ENCODE results near the gene UST.
"Not testable (repeated sequence)": the region's sequence is repeated elsewhere in the genome, so short reads cannot be mapped to it uniquely, and the experiment has no call there.

The UST gene

GRCh38 chr6:148836751-148837150, 89.9 kb downstream of the UST start:
- DNase-seq (ENCODE audit: low spot score), result no peak

- no peak for DNase-seq (ENCODE audit: low spot score)
These were observed 91.1 kb downstream of the UST start for GRCh38 chr6:148837941-148838340.

- no peak for DNase-seq (ENCODE audit: low spot score)
These were observed 92.2 kb downstream of the UST start for GRCh38 chr6:148839044-148839443.

- no peak for DNase-seq (ENCODE audit: low spot score)
These were observed 93.4 kb downstream of the UST start for GRCh38 chr6:148840256-148840655.

- DNase-seq (ENCODE audit: low spot score), result no peak
These were observed 95.6 kb downstream of the UST start for GRCh38 chr6:148842296-148843019.

GRCh38 chr6:148845464-148845863, 98.6 kb downstream of the UST start:
- DNase-seq (ENCODE audit: low spot score), result no peak

GRCh38 chr6:148846778-148847761, 100.2 kb downstream of the UST start:
- no peak for DNase-seq (ENCODE audit: low spot score)

GRCh38 chr6:148848915-148849314, 102.1 kb downstream of the UST start:
- no peak for DNase-seq (ENCODE audit: low spot score)

GRCh38 chr6:148849449-148849848, 102.6 kb downstream of the UST start:
- DNase-seq (ENCODE audit: low spot score), result not testable (repeated sequence)

GRCh38 chr6:148850964-148851363, 104.1 kb downstream of the UST start:
- DNase-seq (ENCODE audit: low spot score), result no peak

GRCh38 chr6:148851683-148852556, 105.1 kb downstream of the UST start:
- peak; percentile 64 for DNase-seq (ENCODE audit: low spot score)

- no peak for DNase-seq (ENCODE audit: low spot score)
These were observed 105.9 kb downstream of the UST start for GRCh38 chr6:148852688-148853087.

GRCh38 chr6:148853113-148853512, 106.3 kb downstream of the UST start:
- not testable (repeated sequence) for DNase-seq (ENCODE audit: low spot score)

- peak; percentile 78 for DNase-seq (ENCODE audit: low spot score)
These were observed 107.3 kb downstream of the UST start for GRCh38 chr6:148854096-148854495.

- no peak for DNase-seq (ENCODE audit: low spot score)
These were observed 108.2 kb downstream of the UST start for GRCh38 chr6:148854992-148855391.

GRCh38 chr6:148855744-148856143, 108.9 kb downstream of the UST start:
- DNase-seq (ENCODE audit: low spot score), result no peak

- no peak for DNase-seq (ENCODE audit: low spot score)
These were observed 111.1 kb downstream of the UST start for GRCh38 chr6:148857798-148858390.

GRCh38 chr6:148864132-148864531, 117.3 kb downstream of the UST start:
- DNase-seq (ENCODE audit: low spot score), result not testable (repeated sequence)

GRCh38 chr6:148864941-148865340, 118.1 kb downstream of the UST start:
- DNase-seq (ENCODE audit: low spot score), result peak; percentile 76

- no peak for DNase-seq (ENCODE audit: low spot score)
These were observed 119.9 kb downstream of the UST start for GRCh38 chr6:148866657-148867268.

- DNase-seq (ENCODE audit: low spot score), result no peak
These were observed 121.0 kb downstream of the UST start for GRCh38 chr6:148867862-148868261.
